ENCODE measurements around the gene SPRN.

- no peak for TF ChIP-seq POLR2A (IDR thresholded peaks at IDR 0.05; ENCODE audit: extremely low read depth, insufficient read length)
- no peak for TF ChIP-seq CTCF (IDR thresholded peaks at IDR 0.05; ENCODE audit: low read depth, low read length)
- TF ChIP-seq MAX (IDR thresholded peaks at IDR 0.05; ENCODE audit: low read depth, low read length), result no peak
Measured at GRCh38 chr10:133372507-133372906, 51.9 kb downstream of the SPRN start.
